Fibroblast of peridontal ligament (primary cell): ENCODE data around the gene SLX9.
"Not testable (repeated sequence)": the region's sequence is repeated elsewhere in the genome, so short reads cannot be mapped to it uniquely, and the experiment has no call there.

ENCODE experiments used
- DNase-seq: peaks from one replicate; pipeline ENCODE4 v3.0.0-alpha.2; 2010; ENCODE audit errors: extremely low read depth

Gene SLX9

DNA sequence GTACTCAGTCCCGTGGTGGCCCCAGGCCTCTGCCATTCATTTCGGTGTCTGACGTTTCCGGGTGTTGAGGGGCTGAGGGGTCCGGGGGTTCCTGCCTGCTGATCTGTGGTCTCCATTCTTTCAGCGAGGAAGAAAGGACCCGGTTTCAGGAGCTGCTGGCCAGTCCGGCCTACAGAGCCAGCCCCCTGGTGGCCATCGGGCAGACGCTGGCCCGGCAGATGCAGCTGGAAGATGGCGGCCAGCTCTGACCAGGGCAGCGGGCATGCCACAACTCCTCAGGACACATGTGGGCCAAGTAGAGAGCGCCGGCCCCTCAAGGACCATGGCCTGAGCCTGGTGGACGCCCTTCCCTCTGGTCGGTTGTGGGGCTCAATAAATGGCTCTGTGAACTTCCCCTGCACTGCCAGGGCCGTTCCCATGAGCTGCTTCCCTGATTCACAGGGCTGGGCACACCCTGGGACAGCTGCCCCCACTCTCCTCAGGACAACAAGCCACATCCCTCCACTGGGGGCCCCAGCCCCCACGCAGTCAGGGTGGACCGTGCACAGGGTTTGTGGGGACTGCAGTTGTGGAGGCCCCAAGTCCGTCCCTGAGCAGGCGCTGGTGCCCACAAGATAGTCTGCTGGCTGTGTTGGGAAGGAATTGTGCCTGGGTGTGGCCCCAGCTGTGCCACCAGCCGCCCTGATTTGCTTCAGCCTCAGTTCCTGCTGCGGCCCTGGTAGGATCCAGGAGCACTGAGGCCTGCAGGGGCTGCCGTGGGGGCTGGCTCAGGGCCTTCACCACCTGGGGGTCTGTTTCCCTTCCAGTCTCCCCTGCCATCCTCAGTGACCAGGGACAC lies 36.9 kb downstream of the SLX9 start:
- not testable (repeated sequence) for DNase-seq

DNA sequence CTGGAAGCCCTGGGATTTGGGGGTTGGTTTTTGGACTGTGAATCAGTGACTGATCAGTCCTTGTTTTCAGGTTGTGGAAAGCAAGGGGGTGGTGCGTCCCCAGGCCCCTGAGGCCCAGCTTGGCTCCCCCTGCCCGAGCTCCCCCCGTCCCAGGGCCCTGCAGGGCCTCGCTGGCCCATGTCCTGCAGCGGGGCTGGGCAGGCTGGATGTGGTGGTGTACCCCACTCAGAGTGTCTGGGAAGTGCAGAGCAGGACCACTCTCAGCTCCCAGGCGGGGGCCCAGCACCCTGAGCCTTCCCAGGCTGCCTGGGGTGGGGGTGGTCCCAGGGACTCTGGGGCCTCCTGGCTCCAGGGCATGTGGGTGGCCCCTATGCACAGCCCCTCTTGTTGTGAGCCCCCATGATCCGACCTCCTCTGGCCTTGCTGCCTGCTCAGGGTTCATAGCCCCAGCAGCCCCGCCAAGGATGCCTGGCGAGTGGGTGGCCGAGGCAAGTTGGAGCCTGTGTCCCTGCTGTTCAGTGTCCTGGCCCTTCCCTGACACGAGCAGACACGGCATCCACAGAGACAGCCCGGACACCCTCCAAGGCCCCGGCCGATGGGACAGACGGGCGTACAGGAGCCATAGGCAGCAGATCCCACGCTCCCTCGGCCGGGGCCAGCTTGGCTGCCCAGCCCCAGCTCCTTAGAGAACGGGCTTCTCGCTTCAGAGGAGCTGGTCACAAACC lies 37.9 kb downstream of the SLX9 start:
- no peak for DNase-seq

DNA sequence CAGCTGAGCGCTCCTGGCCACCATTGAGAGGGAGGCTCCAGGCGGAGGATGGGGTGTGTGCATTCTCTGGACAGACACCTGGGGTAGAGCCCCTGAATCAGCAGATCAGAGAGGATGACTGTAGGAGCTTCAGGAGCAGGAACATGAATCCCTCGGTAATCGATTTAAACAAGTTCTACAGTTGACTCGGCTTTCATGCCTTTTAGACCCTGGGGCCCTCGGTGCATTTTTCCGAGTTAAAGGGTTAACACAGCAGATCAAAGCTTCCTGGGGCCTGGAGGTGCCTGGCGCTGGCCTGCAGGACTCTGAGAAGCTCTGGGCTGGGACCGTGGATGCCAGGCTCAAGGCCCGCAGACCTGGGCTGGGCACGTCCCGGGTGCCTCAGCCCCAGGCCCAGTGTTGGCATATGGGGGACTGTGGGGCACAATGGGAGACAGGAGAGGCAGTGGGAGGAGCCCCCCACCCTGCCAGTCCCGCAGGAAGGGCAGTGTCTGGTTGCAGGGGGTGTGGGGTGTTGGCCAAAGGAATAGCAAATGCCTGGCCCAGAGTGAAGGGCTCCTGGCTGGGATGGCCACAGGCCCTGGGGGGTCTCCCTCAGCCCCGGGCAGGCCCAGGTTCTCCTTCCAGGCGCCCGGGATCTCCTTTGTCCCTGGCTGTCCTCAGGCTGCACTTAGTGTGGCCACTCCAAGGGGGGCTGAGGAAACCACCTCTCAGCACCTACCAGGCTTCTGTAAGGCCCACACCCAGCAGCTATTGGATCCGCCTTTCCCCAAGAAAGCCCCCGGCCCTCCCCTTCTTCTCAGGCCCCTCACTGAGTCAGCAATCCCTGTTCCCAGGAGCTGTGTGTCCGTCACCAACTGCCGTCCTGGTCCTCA lies 40.1 kb downstream of the SLX9 start:
- DNase-seq: no peak

DNA sequence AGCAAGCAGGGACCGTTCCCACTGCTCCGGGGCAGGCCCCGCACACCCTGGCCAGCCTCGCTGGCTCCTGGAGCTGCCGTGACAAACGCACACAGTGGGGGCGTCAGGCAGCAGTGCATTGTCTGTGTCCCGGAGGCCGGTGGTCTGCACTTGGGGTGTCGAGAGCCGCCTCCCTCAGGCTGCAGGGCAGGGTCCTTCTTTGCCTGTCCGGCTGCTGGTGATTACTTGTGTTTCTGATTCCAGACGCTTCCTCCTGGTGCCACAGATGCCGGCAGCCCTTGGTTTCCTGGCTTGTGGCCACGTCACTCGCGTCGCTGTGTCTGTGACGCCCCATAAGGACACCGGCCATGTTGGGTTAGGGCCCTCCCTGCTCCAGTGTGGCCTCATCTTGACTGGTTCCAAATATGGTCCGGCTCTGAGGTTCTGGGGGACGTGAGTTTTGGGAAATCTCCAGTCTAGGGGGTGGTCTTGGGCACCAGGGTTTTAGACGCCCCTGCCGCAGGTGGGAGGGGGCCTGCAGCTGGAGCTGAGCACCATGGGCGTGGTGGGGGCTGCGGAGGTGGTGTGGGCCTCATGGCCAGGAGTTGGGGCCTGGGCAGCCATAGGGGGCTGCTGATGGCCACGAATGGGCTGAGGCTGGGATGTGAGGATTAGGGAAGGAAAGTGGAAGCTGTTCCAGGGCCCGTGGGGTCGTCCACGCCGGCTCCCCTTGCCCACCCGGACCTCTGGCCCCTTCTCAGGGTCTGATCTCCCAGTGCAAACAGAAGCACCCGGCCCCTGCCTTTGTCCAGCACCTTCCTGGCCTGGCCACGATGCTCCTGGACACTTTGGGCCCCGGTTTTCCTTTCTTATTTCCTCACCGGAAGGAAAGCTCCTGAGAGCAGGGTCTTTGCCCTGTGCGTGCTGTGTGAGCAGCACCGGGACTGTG lies 41.0 kb downstream of the SLX9 start:
- no peak for DNase-seq

DNA sequence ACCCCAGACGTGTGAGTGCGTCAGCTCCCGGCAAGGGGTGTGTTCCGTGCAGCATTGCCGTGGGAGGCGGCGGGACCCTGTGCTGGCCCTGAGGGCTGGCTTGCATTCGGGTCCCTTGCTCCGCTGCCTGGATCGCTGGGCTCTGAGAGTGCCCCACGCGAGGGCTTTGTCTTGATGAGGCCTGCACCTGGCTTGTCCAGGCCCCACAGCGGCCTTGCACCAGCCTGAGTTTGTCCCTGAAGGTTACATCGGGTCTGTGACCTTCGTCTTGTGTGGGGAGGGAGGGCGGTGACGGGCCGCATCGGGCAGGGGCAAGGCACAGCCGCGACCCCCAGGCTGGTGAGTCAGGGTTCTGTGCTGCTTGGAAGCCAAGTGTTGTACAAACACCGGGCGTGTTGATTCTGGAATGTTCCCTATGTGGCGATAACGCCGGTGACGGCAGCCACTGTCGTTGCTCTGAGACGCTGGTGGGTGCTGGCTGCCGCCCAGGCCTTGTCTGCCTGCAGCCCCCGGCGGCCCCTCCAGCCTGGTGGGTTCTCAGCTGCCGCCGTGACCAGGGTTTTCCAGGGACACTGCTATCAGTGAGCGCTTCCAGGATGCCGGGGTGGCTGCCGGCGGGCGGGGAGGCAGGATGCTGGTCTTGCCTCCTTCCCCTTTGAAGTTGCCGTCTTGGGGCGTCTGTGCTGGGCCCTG lies 42.9 kb downstream of the SLX9 start:
- DNase-seq: no peak

DNA sequence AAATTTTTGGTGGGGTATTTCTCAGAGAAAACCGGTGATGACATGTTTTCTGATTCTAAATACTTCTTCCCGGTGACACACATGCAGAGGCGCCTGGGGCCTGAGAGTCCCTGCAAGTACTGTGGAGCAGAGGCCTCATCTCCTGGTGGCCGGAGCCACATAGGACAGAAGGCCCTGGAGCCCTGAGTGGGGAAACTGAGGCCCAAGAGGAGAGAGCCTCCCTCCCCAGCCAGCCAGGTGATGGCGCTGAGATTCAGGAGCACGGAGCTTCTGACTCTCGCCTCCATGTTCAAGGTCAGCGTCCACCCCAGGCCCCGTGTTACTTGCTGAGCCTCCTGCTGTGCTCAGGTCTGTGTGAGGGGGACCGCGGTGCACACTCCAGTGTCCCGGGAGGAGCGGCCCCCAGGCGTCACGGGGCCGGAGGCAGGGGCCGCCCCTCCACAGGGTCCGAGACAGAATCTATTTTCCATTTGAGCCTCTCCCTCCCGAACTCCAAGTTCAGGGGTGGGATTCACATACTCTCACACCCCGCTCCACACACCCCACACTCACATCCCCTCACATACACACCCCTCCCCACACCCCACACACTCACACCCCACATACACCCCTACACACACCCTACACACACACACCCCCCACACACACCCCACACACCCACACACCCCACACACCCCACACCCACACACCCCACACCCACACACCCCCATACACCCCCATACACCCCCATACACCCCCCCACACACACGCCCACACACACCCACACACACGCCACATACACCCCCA lies 43.8 kb downstream of the SLX9 start:
- DNase-seq: no peak

DNA sequence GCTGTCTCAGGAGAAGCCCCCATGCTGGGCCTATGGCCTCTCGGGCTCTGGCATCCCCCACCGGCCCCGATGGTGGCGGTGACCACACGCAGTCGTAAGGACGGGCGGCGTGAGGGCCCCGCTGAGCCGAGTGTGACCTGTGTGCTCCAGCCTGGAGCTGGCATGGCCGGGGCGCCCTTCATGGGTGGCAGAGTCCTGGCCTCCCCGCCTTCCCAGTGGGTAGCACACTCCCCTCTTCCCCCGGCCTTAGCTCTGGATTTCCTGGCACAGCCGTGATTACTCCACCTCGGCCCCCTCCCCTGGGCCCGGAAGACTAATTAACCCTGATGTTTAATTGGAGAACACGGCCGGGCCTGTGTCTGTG lies 44.6 kb downstream of the SLX9 start:
- no peak for DNase-seq

DNA sequence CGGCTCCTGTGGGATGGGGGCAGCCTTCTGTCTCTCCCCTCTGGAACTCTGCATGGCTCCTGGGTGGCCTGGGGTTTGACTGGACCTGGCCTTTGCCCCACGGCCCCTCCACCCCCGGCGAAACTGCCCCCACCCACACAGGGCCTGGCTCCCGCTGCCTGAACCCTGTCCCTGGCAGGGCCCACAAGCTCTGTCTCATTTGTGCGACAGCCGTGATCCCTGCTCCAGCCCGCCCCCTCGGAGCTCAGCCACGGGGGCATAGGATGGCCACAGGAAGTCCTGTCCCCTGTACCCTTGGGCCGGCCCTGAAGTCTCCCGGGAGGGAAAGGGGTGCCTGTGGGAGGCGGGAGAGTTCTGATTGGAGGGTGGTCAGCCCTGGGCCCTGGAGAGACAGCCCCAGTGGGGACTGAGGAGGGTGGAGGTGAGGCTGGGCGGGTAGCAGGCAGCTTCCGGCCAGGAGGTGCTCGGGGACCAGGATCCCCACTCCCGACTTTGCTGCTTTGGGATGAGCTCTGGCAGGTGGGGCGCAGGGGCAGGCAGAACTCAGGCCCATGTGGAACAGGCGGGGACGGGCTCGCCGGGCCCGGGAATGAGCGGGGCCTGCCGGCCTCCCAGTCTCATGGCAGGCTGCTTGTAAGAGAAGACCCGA lies 45.1 kb downstream of the SLX9 start:
- no peak for DNase-seq

DNA sequence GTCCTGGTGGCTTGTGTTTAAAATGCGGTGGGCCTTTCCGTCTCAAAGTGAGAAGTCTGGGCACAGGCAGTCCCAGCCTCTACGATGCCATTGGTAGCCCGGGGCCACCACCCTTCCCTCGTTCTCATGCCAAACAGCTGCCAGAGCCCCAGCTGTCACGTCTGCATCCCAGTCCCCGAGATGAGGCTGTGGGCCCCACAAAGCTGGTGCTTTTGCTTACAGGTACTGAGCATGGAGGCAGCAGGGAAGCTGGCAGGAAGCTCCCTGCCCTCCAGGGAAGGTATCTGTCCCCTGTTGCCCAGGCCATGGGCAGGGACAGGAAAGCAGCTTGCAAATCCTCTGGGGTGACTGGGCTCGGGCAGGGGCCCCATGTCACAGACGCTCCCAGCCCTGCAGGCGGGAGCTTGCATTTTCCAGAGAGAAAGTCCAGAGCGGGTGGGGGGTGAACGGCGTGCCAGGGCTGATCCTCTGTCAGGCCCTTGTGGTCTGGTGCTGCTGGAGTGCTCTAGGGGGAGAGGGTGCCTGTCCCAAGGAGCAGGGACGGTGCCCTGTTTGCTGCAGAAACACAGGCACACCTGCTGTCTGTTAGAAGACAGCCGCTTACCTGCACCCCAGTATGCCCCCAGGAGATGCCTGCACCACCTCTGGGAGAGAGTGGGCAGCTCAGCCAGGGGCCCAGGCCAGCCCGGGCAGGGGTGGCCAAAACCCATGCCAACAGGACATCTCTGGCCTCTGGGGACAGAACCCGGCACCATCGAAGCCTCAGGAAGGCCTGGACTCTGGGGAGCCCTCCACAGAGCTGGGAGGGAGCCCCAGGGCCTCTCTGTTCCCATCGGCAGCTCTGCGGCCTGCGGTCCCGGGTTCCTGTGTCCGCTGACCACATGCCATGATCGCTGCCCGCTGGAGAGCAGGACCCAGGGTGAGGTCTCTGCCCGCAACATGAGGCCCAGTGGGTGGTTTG lies 45.9 kb downstream of the SLX9 start:
- no peak for DNase-seq

DNA sequence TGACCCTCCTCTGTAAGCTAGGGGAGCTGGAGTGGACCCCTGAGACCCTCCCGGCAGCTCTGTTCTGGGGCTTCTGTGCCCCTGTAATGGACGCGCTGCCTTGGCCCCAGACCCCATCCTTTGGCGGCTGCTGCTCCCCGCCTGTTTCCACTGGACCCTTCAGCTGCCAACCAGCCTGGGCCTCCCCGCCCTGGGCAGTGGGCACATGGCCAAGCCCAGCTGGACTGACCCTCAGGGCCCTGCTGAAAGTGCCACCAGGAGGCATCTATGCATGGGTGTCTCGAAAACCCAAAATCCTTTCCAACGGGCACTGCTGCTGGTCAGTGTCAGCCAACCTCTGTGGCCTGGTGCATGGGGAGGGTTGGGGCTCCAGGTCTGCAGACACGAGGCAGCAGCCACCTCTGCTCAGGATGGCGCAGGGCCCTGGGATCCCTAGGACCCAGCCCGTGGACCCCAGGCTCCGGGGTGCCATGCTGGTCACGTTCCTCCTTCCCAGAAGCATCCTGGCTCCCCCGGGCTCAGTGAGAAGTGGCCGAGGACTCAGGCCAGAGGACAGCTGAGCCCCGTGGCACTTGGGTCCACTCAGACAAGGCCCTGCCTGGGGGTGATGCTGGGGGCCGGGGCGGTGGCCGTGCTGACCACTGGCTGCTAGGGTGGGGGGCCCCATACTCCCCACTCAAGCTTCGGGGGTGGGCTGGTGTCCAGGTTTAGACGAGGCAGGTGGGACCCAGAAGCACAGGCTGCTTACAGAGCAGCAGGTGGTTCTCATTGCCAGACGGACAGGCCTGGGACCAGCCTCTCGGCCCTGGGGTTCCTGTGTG lies 46.9 kb downstream of the SLX9 start:
- no peak for DNase-seq

DNA sequence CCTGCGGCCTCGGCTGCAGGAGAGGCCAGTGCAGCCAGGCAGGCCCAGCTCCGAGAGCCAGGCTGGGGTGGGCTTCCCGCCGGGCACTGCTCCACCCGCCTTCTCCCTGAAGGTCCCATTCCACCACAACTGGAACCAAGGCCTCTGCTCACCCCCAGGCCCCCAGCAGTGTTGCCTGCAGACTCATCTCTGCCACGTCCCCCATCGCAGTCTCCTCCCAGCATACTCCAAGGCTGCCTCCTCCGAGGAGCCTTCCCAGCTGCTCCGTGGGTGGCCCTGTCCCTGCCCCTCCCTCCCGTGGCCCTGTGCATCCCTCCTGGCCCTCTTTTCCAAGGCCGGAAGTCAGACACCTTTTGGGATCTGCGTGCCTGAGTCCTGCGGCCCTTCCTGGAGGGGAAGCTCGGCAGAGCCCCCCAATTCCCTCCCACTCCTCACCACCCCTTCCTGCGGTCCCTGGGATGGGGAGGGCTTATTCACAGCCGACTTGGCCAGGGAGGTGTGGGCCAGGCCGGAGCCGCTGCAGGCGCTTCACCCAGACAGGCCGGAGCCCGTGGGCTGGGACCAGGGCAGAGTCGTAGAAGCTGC lies 47.6 kb downstream of the SLX9 start:
- no peak for DNase-seq

DNA sequence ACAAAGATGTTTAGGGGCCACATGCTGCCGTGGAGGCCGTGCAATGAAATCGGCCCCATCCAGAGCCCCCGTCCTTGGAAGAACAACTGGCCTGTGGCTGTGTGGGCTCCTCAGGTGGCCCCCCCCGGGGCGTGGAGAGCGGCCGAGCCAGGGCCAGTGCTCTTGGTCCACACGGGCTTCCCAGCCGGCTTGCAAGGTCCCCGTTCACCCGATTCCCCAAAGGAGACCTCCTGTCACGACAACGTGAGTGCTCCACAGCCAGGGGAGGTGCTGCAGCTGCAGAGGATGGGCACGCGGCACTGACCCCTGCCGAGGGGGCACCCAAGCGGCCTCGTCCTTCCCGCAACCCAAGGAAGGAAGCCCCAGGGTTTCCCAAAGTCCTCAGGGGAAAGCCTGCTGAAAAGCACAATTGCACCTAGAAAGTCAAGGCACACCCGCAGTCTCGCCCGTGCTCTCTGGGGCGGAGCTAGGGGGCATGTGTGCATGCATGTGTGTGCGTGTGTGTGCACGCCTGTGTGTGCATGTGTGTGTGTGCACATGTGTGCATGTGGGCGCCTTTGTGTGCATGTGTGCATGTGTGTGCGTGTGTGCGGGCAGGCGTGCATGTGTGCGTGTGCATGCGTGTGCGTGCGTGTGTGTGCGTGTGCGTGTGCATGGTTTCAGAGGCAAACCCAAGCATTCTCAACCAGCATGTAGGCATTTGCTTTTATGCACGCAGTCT lies 48.2 kb downstream of the SLX9 start:
- DNase-seq: no peak

DNA sequence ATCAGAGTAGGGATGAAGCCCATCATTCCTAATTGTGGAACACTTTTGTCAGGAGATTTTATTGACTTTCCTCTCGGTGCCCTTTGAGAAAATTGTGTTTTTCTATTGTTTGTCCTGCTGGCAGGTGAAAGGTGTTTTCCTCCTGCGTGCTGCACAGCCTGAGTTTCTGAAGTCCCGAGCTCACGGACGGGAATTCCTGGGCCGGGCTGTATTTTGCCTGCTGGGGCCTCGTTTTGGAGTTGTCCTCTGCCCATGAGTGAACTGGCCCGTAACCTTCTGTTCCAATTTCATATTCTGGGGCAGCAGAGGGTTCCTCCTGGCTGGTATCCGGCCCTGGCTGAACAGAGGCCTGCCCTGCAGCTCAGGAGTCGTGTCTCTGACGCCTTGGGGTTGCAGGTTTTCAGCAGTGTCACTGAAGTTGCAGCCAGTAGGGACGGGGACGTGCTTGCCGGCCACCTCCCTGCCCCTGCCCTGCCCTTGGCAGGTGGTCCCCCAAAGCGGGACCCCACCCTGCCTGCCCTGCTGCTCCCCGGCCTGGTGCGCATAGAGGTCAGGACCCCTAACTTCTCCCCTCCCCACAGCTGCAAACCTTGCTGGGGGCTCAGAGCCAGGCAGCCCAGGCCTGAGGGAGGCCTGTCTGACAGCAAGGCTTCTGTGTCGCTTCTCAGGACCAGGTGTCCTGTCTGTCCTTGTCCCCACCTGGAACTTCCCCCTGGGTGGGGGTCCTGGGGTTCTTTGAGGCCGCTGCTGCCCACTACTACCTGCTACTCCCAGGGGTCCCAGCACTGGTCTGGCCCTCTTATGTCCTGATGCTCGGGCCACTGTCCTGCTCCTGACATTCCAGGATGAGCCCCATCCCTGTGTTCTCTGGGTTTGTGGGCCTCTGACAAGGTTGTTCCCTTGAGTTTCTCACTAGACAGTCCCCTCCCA lies 49.0 kb downstream of the SLX9 start:
- no peak for DNase-seq

DNA sequence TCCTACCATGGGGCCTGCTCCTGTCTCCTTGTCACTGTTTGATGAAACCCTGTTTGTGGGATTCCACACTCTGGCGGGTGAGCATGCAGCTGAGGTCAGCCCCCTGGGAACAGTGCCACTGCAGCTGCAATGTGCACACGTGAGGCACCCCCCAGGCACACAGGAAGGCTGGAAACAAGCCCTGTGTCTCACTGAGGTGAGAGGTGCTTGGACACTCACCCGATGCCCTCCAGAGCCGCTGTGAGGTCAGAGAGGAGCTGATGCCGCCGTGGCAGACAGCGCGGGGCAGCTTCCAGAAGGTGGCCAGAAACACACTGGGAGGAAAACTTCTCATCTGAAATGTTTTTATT lies 49.7 kb downstream of the SLX9 start:
- DNase-seq: no peak
